HG03521 (cell line): ENCODE measurements around the gene MXRA8.

Source experiments
- ATAC-seq: cut with Tn5 transposase; IDR thresholded peaks from one replicate; pipeline ENCODE4 v1.9.1; 2021; ENCODE audit warnings: mild to moderate bottlenecking, moderate library complexity; ENCODE audit not compliant: unreplicated experiment

The MXRA8 gene

GRCh38 chr1:1351511-1352427 lies 6.6 kb downstream of the MXRA8 start:
- no peak for ATAC-seq

GRCh38 chr1:1349256-1350012 lies 8.9 kb downstream of the MXRA8 start, which contains the start of gene DVL1:
Gene DVL1, minus strand, starts transcription at chr1:1349418. Its CDS starts 353 bp downstream, at chr1:1349065.
- peak; percentile 69 for ATAC-seq

GRCh38 chr1:1348420-1349255 lies 9.7 kb downstream of the MXRA8 start:
- ATAC-seq: peak; percentile 34

- ATAC-seq: no peak
These were observed 10.5 kb downstream of the MXRA8 start for GRCh38 chr1:1347663-1348419.

- no peak for ATAC-seq
These were observed 11.2 kb downstream of the MXRA8 start for GRCh38 chr1:1347026-1347595.

GRCh38 chr1:1346501-1346890 lies 11.9 kb downstream of the MXRA8 start:
- ATAC-seq: no peak

- ATAC-seq: no peak
These were observed 12.4 kb downstream of the MXRA8 start for GRCh38 chr1:1345860-1346500.

- no peak for ATAC-seq
These were observed 13.0 kb downstream of the MXRA8 start for GRCh38 chr1:1345384-1345783.

- no peak for ATAC-seq
These were observed 13.5 kb downstream of the MXRA8 start for GRCh38 chr1:1344655-1345361.

GRCh38 chr1:1343811-1344421 lies 14.4 kb downstream of the MXRA8 start:
- no peak for ATAC-seq

- no peak for ATAC-seq
These were observed 15.7 kb downstream of the MXRA8 start for GRCh38 chr1:1342584-1343115.

GRCh38 chr1:1342061-1342562 lies 16.2 kb downstream of the MXRA8 start:
- ATAC-seq: no peak

- ATAC-seq: no peak
These were observed 16.8 kb downstream of the MXRA8 start for GRCh38 chr1:1341549-1342021.

GRCh38 chr1:1340791-1341548 lies 17.4 kb downstream of the MXRA8 start:
- no peak for ATAC-seq

- ATAC-seq: no peak
These were observed 18.2 kb downstream of the MXRA8 start for GRCh38 chr1:1340185-1340584.

- ATAC-seq: no peak
These were observed 20.1 kb downstream of the MXRA8 start for GRCh38 chr1:1338278-1338677.

- ATAC-seq: no peak
These were observed 20.6 kb downstream of the MXRA8 start for GRCh38 chr1:1337793-1338147.
